Measurements from ENCODE around the gene PAPPA.

DNA sequence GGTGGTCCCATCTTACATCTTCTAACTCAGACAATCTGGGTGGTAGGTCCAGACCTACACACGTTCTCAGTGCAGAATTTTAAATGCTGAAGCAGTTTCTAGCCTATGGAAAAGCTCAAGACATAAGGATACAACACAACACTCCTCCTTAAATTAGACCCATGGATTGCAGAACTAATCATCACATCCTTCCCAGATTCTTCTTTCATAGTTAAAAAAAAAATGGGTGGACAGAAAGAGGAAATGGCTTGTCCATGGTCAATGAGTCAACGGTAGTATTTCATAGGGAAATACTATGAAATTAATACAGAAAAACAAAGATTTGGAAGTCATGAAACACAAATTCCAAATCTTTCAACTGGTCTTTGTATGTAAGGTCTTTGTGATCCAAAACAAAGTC, 106.9 kb downstream of the PAPPA start:
- TF ChIP-seq, protein P1, sequence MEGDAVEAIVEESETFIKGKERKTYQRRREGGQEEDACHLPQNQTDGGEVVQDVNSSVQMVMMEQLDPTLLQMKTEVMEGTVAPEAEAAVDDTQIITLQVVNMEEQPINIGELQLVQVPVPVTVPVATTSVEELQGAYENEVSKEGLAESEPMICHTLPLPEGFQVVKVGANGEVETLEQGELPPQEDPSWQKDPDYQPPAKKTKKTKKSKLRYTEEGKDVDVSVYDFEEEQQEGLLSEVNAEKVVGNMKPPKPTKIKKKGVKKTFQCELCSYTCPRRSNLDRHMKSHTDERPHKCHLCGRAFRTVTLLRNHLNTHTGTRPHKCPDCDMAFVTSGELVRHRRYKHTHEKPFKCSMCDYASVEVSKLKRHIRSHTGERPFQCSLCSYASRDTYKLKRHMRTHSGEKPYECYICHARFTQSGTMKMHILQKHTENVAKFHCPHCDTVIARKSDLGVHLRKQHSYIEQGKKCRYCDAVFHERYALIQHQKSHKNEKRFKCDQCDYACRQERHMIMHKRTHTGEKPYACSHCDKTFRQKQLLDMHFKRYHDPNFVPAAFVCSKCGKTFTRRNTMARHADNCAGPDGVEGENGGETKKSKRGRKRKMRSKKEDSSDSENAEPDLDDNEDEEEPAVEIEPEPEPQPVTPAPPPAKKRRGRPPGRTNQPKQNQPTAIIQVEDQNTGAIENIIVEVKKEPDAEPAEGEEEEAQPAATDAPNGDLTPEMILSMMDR (conservative IDR thresholded peaks at IDR 0.05; ENCODE audit: low read length) = no peak
- no peak for TF ChIP-seq EZH2phosphoT487 (IDR thresholded peaks at IDR 0.05; ENCODE audit: borderline replicate concordance, low read depth, low read length)
